Calu3 (cell line): Measurements from ENCODE around the gene SIL1. TPM values are rescaled to one million over a fixed set of nuclear protein-coding genes. Genes with fewer than 3 reads are reported as not detected.

Experiments
- BruUV-seq: library from RNA; stranded (reverse); fragments of 400-500 nt; replicated peaks from 2 replicates; lab custom pipeline; 2021; lab: Mats Ljungman, UMichigan
- CTCF ChIA-PET: fragments of 300-600 bp; sonication (Branson Sonifier 250); formaldehyde crosslinking; loops from one replicate; lab custom pipeline; 2022; ENCODE audit warnings: antibody characterized with exemption; lab: Charles Lee
- DNase-seq: peaks from one replicate; pipeline ENCODE4 v3.0.0; 2022
- H3K27ac Mint-ChIP-seq: one replicate; pipeline ENCODE4 v1.8.0; 2022; ENCODE audit warnings: mixed read lengths; ENCODE audit not compliant: unreplicated experiment
- H3K27me3 Mint-ChIP-seq: one replicate; pipeline ENCODE4 v1.8.0; 2022; ENCODE audit warnings: mixed read lengths; ENCODE audit not compliant: unreplicated experiment
- H3K36me3 Mint-ChIP-seq: one replicate; pipeline ENCODE4 v1.8.0; 2022; ENCODE audit warnings: mild to moderate bottlenecking, moderate library complexity, mixed read lengths; ENCODE audit not compliant: insufficient read depth, unreplicated experiment
- H3K4me1 Mint-ChIP-seq: one replicate; pipeline ENCODE4 v1.8.0; 2022; ENCODE audit warnings: mild to moderate bottlenecking, low read depth, mixed read lengths; ENCODE audit not compliant: unreplicated experiment
- H3K4me3 Mint-ChIP-seq: one replicate; pipeline ENCODE4 v1.8.0; 2022; ENCODE audit warnings: mild to moderate bottlenecking, low read depth, moderate library complexity, mixed read lengths; ENCODE audit not compliant: unreplicated experiment
- H3K9me3 Mint-ChIP-seq: one replicate; pipeline ENCODE4 v1.8.0; 2022; ENCODE audit warnings: low read depth, mixed read lengths; ENCODE audit not compliant: unreplicated experiment
- CTCF ChIP-seq: fragments of 200-600 bp; IDR thresholded peaks from one replicate; pipeline ENCODE4 v1.8.0; 2022; ENCODE audit warnings: antibody characterized with exemption; ENCODE audit not compliant: unreplicated experiment
- intact Hi-C: fragments of 100-400 bp; cut with micrococcal nuclease; formaldehyde crosslinking; loops from one replicate; pipeline ENCODE4 v1.10.0; 2022; ENCODE audit not compliant: unreplicated experiment
- total RNA-seq: library from RNA; stranded (reverse); gene quantifications from 2 replicates; pipeline ENCODE4 v1.2.3, GENCODE V29; 2022

The SIL1 gene
- total RNA-seq, 1 experiment from 2014 or later = 45.8 TPM

- H3K36me3 Mint-ChIP-seq = no peaks in the 10 kb centered on the region
- no peak for DNase-seq
- CTCF ChIA-PET = no interaction called here
- intact Hi-C loops = no loop called here
- peak overlapping the region; percentile 52 for H3K27ac Mint-ChIP-seq
- H3K4me3 Mint-ChIP-seq = no peak overlapping the region
- TF ChIP-seq CTCF = no peak
- no peaks in the 10 kb centered on the region for H3K27me3 Mint-ChIP-seq
- H3K4me1 Mint-ChIP-seq = peaks cover 8% of the 10 kb centered on the region
- no TSS peak for BruUV-seq
- H3K9me3 Mint-ChIP-seq = no peaks in the 10 kb centered on the region
Measured at GRCh38 chr5:138961221-138961620, 236.9 kb downstream of the SIL1 start.

- Mint-ChIP-seq H3K9me3 (no peaks in the 10 kb centered on the region), H3K36me3 (peaks cover 6% of the 10 kb centered on the region), H3K27ac (no peak overlapping the region), H3K4me3 (no peak overlapping the region), H3K4me1 (peaks cover 15% of the 10 kb centered on the region), H3K27me3 (no peaks in the 10 kb centered on the region)
- TF ChIP-seq CTCF = no peak
- CTCF ChIA-PET = no interaction called here
- BruUV-seq = no TSS peak
- intact Hi-C loops = no loop called here
- no peak for DNase-seq
Measured at GRCh38 chr5:138960145-138960692, 237.9 kb downstream of the SIL1 start.

GRCh38 chr5:138956801-138957200, 241.4 kb downstream of the SIL1 start:
- no peak for DNase-seq
- no peak overlapping the region for H3K4me3 Mint-ChIP-seq
- no peak for TF ChIP-seq CTCF
- no TSS peak for BruUV-seq
- peaks cover 15% of the 10 kb centered on the region for H3K36me3 Mint-ChIP-seq
- peaks cover 7% of the 10 kb centered on the region for H3K4me1 Mint-ChIP-seq
- no peaks in the 10 kb centered on the region for H3K27me3 Mint-ChIP-seq
- CTCF ChIA-PET = interaction anchor here (0.7 kb wide), 1 partner anchor 220 kb away, joined by 4 read pairs; no protein-coding TSS in a partner anchor
- no peak overlapping the region for H3K27ac Mint-ChIP-seq
- no peaks in the 10 kb centered on the region for H3K9me3 Mint-ChIP-seq
- intact Hi-C loops = no loop called here

GRCh38 chr5:138955671-138956295, 242.4 kb downstream of the SIL1 start:
- no peak for TF ChIP-seq CTCF
- Mint-ChIP-seq H3K27ac (no peak overlapping the region), H3K9me3 (no peaks in the 10 kb centered on the region), H3K36me3 (peaks cover 20% of the 10 kb centered on the region), H3K4me1 (peaks cover 7% of the 10 kb centered on the region), H3K27me3 (no peaks in the 10 kb centered on the region), H3K4me3 (no peak overlapping the region)
- no peak for DNase-seq
- intact Hi-C loops = no loop called here
- no TSS peak for BruUV-seq
- CTCF ChIA-PET = no interaction called here
